ENCODE results near the gene NPDC1.

The NPDC1 gene

GRCh38 chr9:136991993-136992818 is 53.8 kb downstream of the NPDC1 start, which contains the start of gene PAXX:
PAXX (plus strand) TSS chr9:136992422; CDS start chr9:136992444, 22 bp downstream.
- peak; percentile 92 for DNase-seq (ENCODE audit: low spot score)

- DNase-seq (ENCODE audit: low spot score) = no peak
Observed at GRCh38 chr9:136990242-136990911, 55.6 kb downstream of the NPDC1 start.

Measured in LoVo (cell line).